ENCODE data around the gene LRRTM1. TPM values are rescaled to one million over a fixed set of nuclear protein-coding genes. Genes with fewer than 3 reads are reported as not detected.

Gene LRRTM1
- total and polyA plus RNA-seq, 2 of the 8 experiments (the other 6 are each of a cell fraction or from before 2014, with no cell fraction given), result 1.4 to 2.3 TPM

DNA sequence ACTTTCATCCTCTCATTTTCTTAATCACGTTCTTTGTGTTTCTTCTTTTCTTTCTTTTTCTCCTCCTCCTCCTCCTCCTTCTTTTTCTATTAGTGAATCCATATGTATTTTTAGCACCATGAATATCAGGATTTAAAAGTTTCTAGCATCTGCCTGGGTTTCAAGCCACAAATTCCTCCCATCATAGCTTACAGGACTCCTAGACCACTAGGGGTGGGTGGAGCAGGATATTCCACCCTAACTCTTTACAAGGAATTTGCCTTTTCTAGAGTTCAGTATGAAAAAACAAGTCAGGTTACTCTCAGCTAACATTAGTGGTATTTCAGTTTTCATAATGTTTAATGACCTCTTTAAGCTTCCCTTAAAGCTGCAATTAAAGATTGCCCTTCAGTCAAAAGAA is 19.1 kb upstream of the LRRTM1 start:
- 50% methylated on average over 1 of the region's 1 CpG; no CpG with 5 or more reads in 1 of the 2 experiments for WGBS, 2 experiments (ENCODE audit: extremely low coverage in 1 of 2, insufficient coverage in 1 of 2, insufficient read length in 1 of 2, insufficient replicate concordance in 2 of 2, low coverage in 1 of 2, low lambda C conversion rate in 2 of 2, missing lambda C conversion rate in 1 of 2)
- no peak for TF ChIP-seq KDM5A (IDR thresholded peaks at IDR 0.05; ENCODE audit: low read length)
- TF ChIP-seq SIX5 (IDR thresholded peaks at IDR 0.05; ENCODE audit: low read depth, low read length), result no peak
- no peak for TF ChIP-seq HDAC6 (IDR thresholded peaks at IDR 0.05; ENCODE audit: low read depth, low read length)
- TF ChIP-seq EP300 (IDR thresholded peaks at IDR 0.05; ENCODE audit: borderline replicate concordance in 1 of 2, low read depth in 2 of 2, low read length in 2 of 2), result no peak
- no peak for TF ChIP-seq EGR1 (IDR thresholded peaks at IDR 0.05; ENCODE audit: borderline replicate concordance, low read depth, low read length)
- no peak for TF ChIP-seq SAP30 (IDR thresholded peaks at IDR 0.05; ENCODE audit: insufficient read depth, insufficient replicate concordance, low read length)
- TF ChIP-seq ASH2L (IDR thresholded peaks at IDR 0.05; ENCODE audit: low read length), result no peak
- no peak for TF ChIP-seq NRF1 (IDR thresholded peaks at IDR 0.05; ENCODE audit: low read depth, low read length)
- TF ChIP-seq ATF2 (IDR thresholded peaks at IDR 0.05; ENCODE audit: low read length), result no peak
- TF ChIP-seq SP4 (IDR thresholded peaks at IDR 0.05; ENCODE audit: low read length), result no peak
- TF ChIP-seq MAFK (IDR thresholded peaks at IDR 0.05; ENCODE audit: low read depth, low read length), result no peak
- no peak for TF ChIP-seq GABPA (IDR thresholded peaks at IDR 0.05; ENCODE audit: borderline replicate concordance, insufficient read depth, low read length)

More for the DNA sequence above, 19.1 kb upstream of the LRRTM1 start:
- 0 out of 2 replicates have a peak overlapping the region, but pooled peaks have one; percentile 3 for H2BK12ac ChIP-seq (ENCODE audit: low read depth, low read length)
- H3K14ac ChIP-seq (ENCODE audit: insufficient read length), result no peak overlapping the region
- H3K27me3 ChIP-seq (replicated peaks in 1 of 4; ENCODE audit: control insufficient read depth in 3 of 4, extremely low read depth in 1 of 4, insufficient read depth in 3 of 4, low read length in 3 of 4), result peaks cover 6 to 16% (median 15%) of the 10 kb centered on the region in 4 experiments
- H4K5ac ChIP-seq (ENCODE audit: insufficient read length, low read depth, low read length), result no peak overlapping the region
- no peak overlapping the region for H2BK120ac ChIP-seq (replicated peaks; ENCODE audit: low read depth, low read length)
- no peak overlapping the region for H2BK5ac ChIP-seq (ENCODE audit: low read depth, low read length)
- no peak overlapping the region for H3K56ac ChIP-seq (replicated peaks; ENCODE audit: insufficient read length, low read depth, low read length)
- H2BK15ac ChIP-seq (ENCODE audit: low read length), result no peak overlapping the region
- FAIRE-seq (no peak), DNase-seq (ENCODE audit: low read depth in 1 of 2, low spot score in 2 of 2) (no peak)
- no peaks in the 10 kb centered on the region for H3K79me1 ChIP-seq (ENCODE audit: low read depth, low read length)
- peaks cover 6 to 21% (median 16%) of the 10 kb centered on the region in 4 experiments for H3K4me1 ChIP-seq (replicated peaks in 1 of 4; ENCODE audit: control insufficient read depth in 3 of 4, insufficient read depth in 4 of 4, low read length in 3 of 4)
- no peak overlapping the region for H3K9ac ChIP-seq (replicated peaks in 1 of 4; ENCODE audit: extremely low read depth in 1 of 4, low read depth in 3 of 4, low read length in 3 of 4)
- no peak overlapping the region for H3K23ac ChIP-seq (ENCODE audit: insufficient read length)
- H3K4ac ChIP-seq (replicated peaks; ENCODE audit: insufficient read length, low read depth, low read length), result no peak overlapping the region
- H2BK20ac ChIP-seq (ENCODE audit: low read length), result 0 out of 2 replicates have a peak overlapping the region, but pooled peaks have one; percentile 56
- no peak overlapping the region for H2AK5ac ChIP-seq (ENCODE audit: low read depth, low read length)
- POLR2A ChIA-PET (ENCODE audit: partially characterized antibody), result interaction anchor here (0.6 to 1.3 kb wide), 2 partner anchors 20 to 75 kb away, joined by 3 to 4 read pairs; no protein-coding TSS in a partner anchor
- no peaks in the 10 kb centered on the region for H3K9me3 ChIP-seq (ENCODE audit: insufficient read depth in 2 of 2, low read depth in 1 of 2, low read length in 1 of 2)
- H4K91ac ChIP-seq (replicated peaks; ENCODE audit: insufficient read length, low read length), result no peak overlapping the region
- CTCF ChIA-PET (ENCODE audit: partially characterized antibody), result interaction anchor here (0.7 to 6.5 kb wide), 11 partner anchors 10 to 177 kb away, joined by 3 to 62 read pairs (median 4); no protein-coding TSS in a partner anchor
- H3K4me3 ChIP-seq (ENCODE audit: extremely low read depth in 1 of 4, insufficient read depth in 2 of 4, low read depth in 3 of 4, low read length in 4 of 4), result no peak overlapping the region; a peak in 1 of 8 replicates
- H3K4me2 ChIP-seq (ENCODE audit: insufficient read depth in 1 of 2, low read depth in 2 of 2, low read length in 2 of 2), result peak overlapping the region in 1 of 2 experiments; percentile 78; a peak in 1 of 4 replicates
- H4K8ac ChIP-seq (ENCODE audit: extremely low read depth, insufficient read depth, low read length), result no peak overlapping the region
- no peaks in the 10 kb centered on the region for H4K20me1 ChIP-seq (replicated peaks in 1 of 2; ENCODE audit: control insufficient read depth in 1 of 2, insufficient read depth in 2 of 2, low read length in 2 of 2)
- H3K79me2 ChIP-seq (ENCODE audit: control insufficient read depth in 1 of 2, insufficient read depth in 2 of 2, low read length in 2 of 2), result no peaks in the 10 kb centered on the region
- no peaks in the 10 kb centered on the region for H3K36me3 ChIP-seq (ENCODE audit: control insufficient read depth in 2 of 4, insufficient read depth in 4 of 4, low read length in 3 of 4)
- H3K18ac ChIP-seq (ENCODE audit: extremely low read depth, low read length), result no peak overlapping the region; the same call in 1 of the 2 replicates
- 0 out of 2 replicates have a peak, but pooled peaks cover 1% of the 10 kb centered on the region for H3K23me2 ChIP-seq (ENCODE audit: low read depth, low read length)
- H2AFZ ChIP-seq (ENCODE audit: low read length), result no peak overlapping the region
- no peak overlapping the region for H3K27ac ChIP-seq (ENCODE audit: low read depth, low read length)
